ENCODE data around the gene TRIM2.
"Not testable (repeated sequence)": the region's sequence is repeated elsewhere in the genome, so short reads cannot be mapped to it uniquely, and the experiment has no call there.

TRIM2 gene

DNA sequence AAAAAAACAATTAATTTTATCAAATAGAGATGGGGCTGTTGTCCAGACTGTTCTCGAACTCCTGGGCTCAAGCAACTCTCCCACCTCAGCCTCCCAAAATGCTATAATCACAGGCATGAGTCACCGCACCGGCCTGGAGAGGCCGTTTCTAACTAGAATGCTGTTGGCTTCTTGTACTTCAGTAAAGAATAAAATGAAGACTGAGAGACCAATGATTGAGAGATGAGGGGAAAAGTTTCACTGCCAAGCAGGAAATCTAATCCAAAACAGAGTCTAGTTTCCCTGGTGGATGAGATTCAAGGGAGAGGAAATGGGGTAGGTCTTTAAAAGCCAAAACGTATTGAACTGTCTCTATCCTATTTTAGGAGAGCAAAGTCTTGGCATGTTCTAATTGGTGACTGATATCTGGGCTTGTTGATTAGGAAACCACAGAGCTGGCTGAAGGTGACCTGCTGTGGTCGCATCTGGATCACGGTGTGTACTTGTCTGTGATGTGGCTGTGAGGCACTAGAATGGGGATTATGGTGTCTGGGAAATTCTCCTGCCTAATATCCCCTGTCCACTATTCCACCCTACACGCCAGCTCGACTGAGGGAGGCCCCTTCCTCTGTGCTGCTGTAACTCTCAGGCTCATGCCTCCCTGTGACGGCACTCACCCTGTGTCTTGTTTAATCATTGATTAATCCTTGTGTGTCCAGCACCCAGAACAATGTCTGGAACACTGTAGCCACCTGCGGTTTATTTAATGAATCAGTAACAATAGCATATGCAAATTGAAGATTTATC lies 15.0 kb upstream of the TRIM2 start:
- DNase-seq (ENCODE audit: low read depth), result no peak

DNA sequence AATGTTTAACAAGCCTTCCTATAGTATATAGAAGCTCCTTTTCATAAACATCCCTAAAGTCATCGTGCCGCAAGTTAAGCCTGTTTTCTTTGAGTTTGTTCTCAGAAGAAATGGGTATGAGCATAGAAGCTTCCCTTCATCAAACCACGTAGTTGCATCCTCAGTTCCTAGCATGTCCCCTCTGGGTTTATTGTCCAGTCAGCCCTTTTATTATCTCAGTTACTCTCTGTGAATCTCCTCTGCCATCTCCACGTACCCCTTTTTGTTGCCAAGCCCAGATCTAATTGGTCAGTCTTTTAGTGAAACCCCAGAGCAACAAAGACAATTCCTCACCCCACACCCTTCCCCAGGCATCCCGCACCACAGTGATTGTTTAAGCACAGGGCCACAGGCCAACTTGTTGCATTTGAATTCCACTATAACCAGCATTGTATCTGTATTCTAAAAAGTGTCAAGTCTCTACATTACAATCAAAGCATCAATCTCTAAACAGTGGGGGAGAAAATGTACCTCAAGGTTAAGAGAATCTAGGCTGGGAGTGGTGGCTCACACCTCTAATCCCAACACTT lies 12.4 kb upstream of the TRIM2 start:
- DNase-seq (ENCODE audit: low read depth), result no peak

DNA sequence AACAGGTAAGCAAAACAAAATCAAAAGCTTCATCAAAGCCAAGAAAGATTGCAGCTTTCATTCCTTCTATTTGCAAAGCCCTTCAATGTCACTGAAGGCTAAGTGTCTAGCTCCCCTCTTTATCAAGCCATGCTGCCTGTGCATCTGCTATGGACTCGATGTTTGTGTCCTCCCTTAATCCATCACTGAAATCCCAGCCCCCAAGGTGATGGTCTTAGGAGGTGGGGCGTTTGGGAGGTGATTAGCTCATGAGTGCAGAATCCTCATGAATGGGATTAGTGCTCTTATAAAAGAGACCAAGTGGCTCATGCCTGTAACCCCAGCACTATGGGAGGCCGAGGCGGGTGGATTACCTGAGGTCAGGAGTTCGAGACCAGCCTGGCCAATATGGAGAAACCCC lies 6.9 kb upstream of the TRIM2 start:
- no peak for DNase-seq (ENCODE audit: low read depth)

DNA sequence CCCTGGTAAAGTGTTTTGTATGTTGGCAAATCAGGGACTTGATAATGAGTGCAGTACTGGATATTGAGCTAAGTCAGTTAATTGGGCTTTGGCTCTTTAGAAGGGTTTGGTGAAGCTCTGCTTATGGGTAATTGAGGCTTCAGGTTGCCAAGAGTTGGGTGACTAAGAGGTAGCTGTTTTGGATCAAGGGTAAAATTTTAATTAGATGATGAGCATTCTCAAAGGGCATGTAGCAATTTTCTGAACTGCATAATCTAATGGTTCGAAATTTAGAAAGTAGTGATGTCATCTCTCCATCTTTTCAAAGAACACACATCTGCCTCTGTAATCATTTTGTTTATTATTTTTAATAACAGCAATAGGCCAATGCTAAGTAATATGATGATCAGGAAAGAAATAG lies 5.5 kb upstream of the TRIM2 start:
- DNase-seq (ENCODE audit: low read depth), result no peak

DNA sequence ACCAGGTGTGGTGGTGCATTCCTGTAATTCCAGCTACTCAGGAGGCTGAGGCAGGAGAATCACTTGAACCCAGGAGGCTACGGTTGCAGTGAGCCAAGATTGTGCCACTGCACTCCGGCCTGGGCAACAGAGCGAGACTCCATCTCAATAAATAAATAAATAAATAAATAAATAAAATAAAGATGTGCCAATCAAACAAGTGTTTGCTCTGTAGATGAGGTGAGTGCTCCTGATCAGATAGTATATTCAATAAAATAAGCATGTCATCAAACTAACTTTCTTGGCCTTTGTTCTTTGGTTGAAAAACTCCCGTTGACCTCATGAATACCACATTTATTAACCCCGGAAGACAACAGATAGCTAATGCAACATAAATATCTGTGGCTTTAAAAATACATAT lies 497 bp upstream of the TRIM2 start:
- not testable (repeated sequence) for DNase-seq (ENCODE audit: low read depth)

DNA sequence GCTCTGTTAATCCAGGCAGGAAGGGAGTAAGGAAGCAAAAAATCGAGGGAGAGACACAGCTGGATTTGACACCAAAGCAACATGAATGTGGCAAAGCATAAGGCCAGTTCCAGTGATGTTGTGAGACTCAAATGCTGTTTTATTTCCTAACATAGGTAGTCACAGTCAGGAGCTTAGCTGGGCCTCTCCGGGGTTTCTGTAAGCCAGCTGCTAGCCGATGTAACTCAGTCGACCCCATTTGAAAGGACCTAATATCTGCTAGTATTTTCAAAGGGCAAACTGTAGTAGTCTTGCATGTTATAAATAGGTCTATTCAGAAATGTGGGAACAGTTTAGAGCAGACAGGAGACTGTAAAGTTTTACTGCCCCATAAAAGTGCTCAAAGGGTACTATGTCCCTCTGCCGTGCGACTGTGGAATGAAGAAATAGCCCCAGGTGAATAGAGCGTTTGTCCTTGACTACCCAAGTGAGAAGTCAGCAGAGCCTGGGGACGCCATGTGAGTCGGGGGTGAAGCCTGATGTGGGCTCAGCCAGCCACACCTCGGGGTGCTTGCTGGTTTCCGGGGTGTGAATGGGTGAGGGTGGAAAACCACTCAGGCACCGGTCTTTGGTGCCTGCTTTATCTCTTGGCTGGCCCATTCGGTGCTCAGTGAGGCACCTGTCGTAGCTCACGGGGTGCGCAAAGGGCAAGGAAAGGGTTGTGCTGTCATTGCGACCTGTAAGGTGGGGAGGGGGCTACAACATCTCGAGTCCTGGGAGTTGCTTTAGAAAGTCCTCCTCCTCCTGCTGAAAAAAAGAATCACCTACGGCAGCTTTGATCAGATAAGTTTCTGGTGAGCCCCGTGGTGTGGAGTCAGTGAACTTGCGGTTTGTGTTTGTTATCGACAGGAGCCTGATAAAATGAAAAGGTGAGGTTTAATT lies 745 bp downstream of the TRIM2 start:
- DNase-seq (ENCODE audit: low read depth), result no peak

DNA sequence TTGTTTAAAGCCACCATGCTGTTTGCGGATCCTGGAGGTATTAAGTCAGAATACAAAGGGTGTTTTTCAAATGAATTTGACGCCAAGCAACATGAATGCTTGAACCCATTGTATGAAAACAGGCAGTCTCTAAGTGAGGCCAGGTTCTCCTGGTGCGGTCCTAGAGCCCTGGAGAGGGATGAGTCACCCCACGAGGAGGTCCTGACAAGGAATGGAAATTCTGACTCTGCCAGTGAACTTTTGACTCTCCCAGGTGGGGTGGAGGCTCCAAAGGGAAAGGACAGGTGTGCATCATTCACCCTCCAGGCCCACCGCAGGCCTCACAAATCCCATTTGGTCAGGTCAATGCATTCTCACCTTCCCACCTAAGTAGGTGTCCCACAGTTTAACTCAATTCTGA lies 1.5 kb downstream of the TRIM2 start:
- no peak for DNase-seq (ENCODE audit: low read depth)

DNA sequence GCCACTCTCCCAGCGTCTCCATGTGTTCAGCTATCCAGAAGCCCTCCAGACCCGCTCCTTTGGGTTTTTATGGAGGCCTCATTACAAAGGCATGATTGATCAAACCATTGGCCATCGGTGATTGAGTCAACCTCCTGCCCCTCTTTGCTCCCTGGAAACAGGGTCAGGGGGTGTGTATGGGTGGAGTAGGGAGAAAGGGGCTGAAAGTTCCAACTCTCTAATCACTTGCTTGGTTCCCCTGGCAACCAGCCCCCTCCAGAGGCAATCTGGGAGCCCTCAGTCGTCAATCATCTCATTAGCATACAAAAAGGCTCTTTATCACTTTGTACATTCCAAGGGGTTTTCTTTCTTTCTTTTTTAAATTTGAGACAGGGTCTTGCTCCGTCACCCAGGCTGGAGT lies 2.3 kb downstream of the TRIM2 start:
- DNase-seq (ENCODE audit: low read depth), result no peak

DNA sequence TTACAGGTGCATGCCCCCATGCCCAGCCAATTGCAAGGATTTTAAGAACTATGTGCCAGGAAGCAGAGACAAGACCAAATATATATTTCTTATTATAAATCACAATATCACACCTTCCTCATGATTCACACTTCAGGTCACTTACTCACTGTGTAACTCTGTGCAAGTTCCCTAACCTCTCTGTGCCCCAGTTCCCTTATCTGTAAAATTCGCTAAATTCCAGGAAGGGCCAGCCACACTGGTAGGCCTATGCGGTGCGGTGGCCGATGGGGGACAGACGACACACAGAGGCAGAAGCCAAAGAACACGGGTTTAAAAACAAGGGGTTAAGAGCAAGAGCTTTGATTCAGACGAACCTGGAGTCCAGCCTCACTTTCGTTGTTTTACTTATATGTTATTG lies 2.8 kb downstream of the TRIM2 start:
- DNase-seq (ENCODE audit: low read depth), result no peak

DNA sequence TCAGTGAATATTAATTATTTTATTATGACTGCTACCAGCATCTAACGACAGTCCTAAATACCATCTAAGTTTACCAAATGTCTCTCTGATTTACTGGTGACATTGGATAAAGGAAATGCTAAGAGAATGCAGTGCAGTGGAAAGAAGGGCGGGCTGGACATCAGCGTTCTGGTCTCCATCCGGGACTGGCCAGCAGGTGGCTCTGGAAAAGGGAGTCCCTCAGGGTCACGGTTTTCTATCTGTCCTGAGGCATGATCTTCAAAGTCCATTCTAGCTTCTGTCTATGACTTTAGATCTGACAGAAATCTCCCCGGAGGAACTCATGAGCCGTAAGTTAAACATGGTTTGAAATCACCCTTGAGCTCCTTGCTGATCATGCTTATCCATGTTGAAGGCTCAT lies 3.3 kb downstream of the TRIM2 start:
- DNase-seq (ENCODE audit: low read depth), result no peak

DNA sequence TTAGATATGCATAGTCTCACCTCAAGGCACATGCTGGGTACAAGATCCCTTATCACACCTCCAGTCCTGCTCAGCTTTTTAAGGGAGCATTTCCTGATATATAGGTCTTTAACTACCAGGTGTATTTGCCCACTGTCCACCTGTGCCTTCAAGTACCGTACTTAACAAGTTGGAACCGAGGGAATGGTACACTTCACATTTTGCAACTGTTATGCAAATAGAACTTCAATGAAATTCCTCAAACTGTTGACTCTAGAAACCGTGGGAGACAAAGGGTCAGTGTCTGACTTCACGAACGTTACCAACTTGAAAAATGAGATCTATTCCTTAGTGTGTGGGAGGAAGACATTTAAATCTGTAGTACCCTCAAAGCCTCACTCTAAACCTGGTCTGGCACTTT lies 5.2 kb downstream of the TRIM2 start:
- no peak for DNase-seq (ENCODE audit: low read depth)

DNA sequence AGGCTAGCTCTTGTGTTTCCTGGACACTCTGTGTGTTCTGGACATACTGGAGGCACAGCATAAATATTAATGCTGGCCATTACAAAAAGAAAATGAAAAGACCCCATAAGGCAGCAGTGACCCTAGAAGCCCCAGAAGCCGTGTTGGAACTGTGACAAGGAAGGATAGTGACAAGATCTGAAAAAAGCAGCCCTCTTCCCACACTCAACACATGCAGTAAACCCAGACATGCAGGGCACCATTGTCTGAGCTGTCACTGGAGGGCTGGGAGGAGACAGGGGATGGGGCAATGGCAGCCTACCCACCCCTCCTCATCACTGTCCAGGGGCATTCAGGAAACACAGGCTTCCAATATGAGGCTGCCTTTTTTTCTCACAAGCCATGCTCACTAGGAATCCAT lies 6.5 kb downstream of the TRIM2 start:
- no peak for DNase-seq (ENCODE audit: low read depth)

DNA sequence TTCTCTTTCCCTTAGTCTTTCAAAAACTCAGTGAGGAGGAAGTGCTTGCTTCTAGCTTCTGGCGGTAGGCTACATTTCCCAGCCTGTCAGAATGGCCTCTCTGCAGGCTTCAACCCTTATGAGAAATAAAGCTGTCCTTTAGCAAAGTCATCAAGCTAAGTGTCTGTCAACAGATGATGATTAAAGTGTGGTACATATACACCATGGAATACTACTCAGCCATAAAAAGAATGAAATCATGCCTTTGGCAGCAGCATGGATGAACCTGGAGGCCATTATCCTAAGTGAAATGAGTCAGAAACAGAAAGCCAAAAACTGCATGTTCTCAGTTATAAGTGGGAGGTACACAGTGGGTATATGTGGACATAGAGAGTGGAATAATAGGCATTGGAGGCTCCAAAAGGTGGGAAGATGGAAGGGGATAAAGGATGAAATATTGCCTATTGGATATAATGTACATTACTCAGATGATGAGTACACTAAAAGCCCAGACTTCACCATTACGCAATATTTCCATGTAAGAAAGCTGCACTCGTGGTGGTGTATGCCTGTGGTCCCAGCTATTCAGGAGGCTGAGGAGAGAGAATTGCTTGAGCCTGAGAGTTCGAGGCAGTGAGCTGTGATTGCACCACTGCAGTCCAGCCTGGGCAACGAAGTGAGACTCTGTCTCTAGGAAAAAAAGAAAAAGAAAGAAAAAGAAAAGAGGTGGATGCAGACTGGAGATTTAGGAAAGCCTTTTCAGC lies 7.9 kb downstream of the TRIM2 start:
- DNase-seq (ENCODE audit: low read depth), result no peak

DNA sequence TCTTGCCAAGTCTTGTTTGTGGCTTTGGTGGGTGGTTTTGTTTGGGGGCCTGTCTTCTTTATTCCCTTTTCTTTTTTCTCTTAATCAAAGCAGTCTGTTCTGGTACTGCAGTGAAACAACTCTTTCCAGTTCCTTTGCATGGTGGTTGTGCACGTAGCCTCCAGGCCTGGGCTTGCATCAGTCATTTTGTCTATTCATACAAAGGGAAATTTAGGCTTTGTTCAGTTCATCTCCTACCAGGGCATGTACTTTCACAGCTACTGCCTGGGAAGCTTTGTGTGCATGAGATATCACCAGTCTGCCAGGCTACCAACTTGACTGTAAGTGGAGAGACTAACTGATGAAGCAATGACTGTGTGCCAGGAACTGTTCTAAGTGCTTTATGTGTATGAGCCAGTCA lies 8.5 kb downstream of the TRIM2 start:
- DNase-seq (ENCODE audit: low read depth), result no peak

DNA sequence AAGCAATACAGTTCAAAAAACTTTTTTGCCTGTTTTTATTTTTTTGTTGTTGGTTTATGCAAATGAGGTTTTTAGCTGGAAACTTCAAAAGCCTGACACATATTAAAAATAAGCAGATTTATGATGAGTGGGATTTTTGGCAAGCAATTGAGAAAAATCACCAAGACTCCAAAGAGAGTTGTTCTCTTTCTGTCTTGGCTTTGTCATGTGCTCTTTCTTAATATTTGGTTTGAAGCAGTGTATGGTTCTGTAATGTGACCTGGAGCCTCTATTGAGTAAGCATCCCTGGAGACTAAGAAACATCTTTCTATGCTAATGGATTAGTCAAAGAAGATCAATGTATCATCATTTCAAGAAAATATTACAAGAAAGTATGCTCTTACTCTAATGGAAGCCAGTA lies 11.7 kb downstream of the TRIM2 start:
- DNase-seq (ENCODE audit: low read depth), result no peak

DNA sequence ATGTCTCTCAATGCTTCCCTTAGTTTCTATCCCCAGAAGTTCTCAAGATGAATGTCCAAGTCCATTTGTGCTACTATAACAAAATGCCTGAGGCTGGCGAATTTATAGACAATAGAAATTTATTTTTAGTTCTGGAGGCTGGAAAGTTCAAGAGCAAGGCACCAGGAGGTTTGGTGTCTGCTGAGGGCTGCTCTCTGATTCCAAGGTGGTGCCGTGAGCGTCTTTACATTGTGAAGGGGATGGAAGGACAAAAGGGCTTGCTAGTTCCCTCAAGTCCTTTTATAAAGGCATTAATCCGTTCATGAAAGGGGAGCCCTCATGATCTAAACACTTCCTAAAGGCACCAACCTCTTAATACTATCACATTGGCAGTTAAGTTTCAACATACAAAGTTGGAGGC lies 12.3 kb downstream of the TRIM2 start:
- no peak for DNase-seq (ENCODE audit: low read depth)

DNA sequence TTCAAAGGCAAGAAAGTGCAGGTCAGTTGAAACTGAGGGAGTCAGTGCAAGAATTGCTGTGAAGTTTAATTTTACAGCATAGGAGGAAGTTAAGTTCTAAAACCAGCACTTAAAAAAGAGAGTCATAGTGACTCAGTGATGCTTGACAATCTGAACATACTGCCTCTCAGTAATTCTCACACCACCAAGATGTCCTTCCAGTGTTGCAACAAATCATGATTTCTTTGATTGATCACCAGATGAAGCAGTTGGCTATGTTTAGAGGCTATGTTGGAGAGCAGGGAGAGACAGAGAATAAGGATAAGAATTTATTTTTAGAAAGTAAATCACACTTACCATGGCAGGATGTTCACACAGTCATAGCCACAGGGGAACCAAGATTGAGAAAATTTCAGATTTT lies 13.2 kb downstream of the TRIM2 start:
- DNase-seq (ENCODE audit: low read depth), result no peak

DNA sequence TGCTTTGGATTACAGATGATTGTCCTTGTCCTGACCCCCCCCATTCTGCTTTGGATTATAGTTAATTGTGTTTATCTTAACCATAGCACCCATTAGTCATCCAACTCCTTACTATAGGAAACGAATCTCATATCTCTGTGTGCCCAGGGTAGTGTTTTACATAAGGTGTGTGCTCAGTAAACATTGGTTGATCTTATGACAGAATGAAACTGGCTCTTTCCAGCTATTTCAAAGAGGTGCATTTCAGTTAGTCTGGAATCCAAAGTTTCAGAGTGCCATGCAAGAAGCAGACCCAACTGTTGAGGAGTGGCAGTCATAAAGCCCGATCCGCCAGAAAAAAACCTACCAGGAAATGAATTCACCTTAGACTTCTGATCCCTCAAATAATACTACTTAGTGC lies 14.7 kb downstream of the TRIM2 start:
- DNase-seq (ENCODE audit: low read depth), result no peak

DNA sequence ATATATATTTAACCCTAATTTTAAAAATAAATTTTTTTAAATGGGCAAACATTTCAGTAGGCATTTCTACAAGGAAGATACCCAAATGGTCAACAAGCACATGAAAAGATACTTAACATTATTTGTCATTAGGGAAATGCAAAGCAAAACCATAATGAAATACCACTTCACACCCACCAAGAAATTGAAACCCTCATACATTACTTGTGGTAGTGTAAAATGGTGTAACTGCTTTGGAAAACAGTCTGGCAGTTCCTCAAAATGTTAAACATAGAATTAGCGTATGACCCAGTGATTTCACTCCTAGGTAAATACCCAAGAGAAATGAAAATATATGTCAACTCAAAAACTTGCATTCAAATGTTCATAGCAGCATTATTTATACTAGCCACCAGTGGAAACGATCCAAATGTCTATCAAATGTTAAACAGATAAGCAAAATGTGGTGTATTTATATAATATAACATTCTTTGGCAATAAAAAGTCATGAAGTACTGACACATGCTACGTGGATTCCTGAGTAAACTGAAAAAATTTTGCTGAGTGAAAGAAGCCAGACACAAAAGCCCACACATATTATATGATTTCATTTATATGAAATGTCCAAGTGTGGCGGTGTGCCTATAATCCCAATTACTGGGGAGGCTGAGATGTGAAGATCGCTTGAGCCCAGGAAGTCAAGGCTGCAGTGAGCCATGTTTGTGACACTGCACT lies 16.6 kb downstream of the TRIM2 start:
- DNase-seq (ENCODE audit: low read depth), result no peak

DNA sequence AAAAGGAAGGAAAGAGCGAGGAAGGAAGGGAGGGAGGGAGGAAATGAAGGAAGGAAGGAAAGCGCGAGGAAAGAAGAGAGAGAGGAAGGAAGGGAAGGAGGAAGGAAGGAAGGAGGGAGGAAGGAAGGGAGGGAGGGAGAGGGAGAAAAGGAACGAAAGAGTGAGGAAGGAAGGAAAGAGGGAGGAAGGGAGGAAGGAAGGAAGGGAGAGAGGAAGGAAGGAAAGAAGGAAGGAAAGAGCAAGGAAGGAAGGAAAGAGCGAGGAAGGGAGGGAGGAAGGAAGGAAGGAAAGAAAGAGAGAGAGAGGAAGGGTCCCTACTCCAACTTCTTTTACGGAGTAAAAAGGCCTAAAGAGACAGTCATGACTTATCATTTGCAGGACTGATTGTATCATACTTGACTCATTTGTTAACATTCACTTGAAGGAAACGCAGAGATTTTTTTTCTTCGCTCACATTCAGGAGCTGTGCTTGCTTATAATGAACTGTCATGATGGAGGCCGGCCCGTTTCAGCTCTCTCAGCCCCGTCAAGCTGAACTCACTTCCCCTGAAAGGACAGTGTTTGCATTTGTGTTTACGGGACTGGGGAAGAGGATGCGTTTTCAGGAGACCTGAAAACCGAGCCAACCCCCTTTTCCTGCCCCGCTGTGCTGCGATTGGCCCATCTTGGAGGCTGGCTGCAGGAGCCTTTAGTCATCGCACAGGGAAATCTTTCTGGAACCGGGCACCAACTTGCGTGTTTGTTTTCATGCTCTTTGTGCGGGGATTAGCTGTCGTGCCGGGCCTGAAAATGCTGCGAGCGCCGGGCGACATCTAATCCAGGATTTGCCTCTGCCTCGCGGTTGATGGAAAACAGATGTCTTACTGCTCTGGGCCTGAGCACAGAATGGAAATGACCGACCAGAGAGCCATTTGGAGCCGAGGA lies 17.8 kb downstream of the TRIM2 start:
- DNase-seq (ENCODE audit: low read depth), result peak; percentile 72

All from GM04504 (cell line).